ENCODE measurements around the gene DNAH17. TPM values are rescaled to one million over a fixed set of nuclear protein-coding genes. Genes with fewer than 3 reads are reported as not detected.

DNAH17 gene
- total and polyA plus RNA-seq, 8 donors: 0.64 to 7.2 (median 3.6) TPM

DNA sequence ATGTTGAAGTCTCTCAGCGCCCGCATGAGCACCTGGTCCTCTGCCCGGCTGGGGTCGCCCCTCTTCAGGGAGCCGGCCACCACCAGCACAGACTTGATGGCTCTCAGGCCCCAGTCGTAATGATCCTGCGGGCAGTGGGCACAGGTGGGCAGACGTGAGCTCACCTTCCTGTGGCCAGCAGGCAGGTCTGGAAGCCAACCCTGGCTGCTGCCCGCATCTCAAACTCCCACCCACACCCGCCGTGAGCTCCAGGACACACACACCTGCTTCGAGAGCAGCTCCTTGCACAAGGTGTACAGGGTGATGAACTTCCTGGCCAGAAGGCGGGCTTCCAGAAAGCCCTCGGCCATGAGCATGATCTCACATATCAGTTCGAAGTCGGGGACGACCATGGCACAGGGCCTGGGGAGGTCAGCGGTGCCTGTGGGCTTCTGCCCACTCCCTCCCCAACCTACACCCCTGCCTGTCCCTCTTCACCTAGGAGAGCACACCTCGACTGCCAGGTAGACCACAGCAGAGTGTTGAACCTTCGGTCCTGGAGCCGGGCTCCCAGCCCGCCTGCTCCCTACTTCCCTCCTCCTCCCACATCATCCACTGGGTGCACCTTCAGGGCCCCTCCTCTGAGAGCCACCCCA is 82.4 kb downstream of the DNAH17 start:
- ATAC-seq (no peak), DNase-seq (peak in 1 of 4 donors; percentile 49)
- Histone ChIP-seq H3K36me3 (no peaks in the 10 kb centered on the region), H3K9me3 (no peaks in the 10 kb centered on the region), H3K27me3 (no peaks in the 10 kb centered on the region), H3K27ac (no peak overlapping the region), H3K4me3 (no peak overlapping the region), H3K4me1 (peaks cover 0 to 4% of the 10 kb centered on the region in 2 donors)
- intact Hi-C loops (cut with DNase I): loop anchor here in 1 of 2 donors (10.0 kb wide), 1 partner anchor 210 kb away; no protein-coding TSS in a partner anchor
- TF ChIP-seq, protein P1, sequence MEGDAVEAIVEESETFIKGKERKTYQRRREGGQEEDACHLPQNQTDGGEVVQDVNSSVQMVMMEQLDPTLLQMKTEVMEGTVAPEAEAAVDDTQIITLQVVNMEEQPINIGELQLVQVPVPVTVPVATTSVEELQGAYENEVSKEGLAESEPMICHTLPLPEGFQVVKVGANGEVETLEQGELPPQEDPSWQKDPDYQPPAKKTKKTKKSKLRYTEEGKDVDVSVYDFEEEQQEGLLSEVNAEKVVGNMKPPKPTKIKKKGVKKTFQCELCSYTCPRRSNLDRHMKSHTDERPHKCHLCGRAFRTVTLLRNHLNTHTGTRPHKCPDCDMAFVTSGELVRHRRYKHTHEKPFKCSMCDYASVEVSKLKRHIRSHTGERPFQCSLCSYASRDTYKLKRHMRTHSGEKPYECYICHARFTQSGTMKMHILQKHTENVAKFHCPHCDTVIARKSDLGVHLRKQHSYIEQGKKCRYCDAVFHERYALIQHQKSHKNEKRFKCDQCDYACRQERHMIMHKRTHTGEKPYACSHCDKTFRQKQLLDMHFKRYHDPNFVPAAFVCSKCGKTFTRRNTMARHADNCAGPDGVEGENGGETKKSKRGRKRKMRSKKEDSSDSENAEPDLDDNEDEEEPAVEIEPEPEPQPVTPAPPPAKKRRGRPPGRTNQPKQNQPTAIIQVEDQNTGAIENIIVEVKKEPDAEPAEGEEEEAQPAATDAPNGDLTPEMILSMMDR (IDR thresholded peaks at IDR 0.05): no peak

DNA sequence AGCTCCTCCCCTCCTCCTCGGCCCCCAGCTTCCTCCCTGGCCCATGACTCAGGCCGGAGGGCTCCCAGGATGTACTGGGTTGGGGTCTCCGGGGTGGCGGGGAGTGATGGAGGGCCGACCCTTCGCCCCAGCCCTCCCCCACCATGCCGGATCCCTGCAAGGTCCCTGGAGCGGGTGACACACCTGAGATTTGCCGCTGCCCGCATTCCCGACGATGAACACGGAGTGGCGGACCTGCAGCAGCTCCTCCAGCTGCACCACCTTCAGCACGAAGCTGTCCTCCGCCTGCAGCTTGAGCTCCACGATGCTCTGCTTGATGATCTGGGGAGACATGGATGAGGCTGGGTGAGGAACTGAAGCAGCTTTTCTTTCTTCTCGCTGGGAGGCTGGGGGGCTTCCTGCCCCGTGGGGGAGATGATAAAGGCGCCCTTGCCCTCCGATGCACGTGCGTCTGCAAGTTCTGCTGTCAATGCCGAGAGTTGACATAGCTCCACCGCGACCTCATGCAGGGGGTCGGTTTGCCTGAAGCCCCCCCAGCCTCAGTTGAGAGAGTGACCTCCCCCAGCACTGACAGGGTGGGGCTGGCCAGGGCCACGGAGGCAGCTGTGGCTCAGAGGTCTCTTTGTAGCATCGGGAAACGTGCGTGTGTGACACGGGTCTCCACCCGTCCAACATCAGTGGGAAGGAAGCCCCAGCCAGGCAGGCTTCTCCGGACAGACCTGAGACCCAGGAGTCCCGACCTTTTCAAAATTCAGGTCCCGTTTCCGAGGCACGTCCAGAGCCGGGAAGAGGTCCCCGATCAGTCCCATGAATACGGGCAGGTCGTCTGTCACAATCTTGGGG is 83.1 kb downstream of the DNAH17 start:
- H3K4me3 ChIP-seq: no peak overlapping the region
- no peaks in the 10 kb centered on the region for H3K27me3 ChIP-seq
- peaks cover 0 to 4% of the 10 kb centered on the region in 2 donors for H3K4me1 ChIP-seq
- intact Hi-C loops (cut with DNase I): loop anchor here in 1 of 2 donors (10.0 kb wide), 1 partner anchor 211 kb away; no protein-coding TSS in a partner anchor
- H3K36me3 ChIP-seq: no peaks in the 10 kb centered on the region
- no peak overlapping the region for H3K27ac ChIP-seq
- DNase-seq (peak in 1 of 4 donors; percentile 64), ATAC-seq (no peak)
- TF ChIP-seq, protein P1 (IDR thresholded peaks at IDR 0.05): no peak
- H3K9me3 ChIP-seq: no peaks in the 10 kb centered on the region

DNA sequence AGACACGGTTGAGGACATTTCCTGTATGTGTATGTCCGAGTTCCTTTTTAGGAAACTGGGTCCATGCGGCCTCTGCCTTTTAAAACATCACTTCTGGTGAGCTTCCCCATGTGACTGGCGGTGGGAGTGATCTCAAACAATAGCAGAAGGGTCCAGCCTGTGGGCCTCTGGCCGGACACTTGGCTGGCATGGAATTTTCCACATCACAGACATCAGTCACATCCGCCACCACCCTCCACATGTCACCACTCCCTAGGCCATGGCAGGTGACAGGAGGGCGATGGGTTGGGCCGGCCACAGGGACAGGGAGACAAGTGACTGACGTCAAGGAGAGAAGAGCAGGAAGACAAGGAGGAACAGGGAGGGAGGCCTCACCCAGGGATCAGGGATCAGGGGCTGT is 83.7 kb downstream of the DNAH17 start:
- intact Hi-C loops (cut with DNase I): loop anchor here in 1 of 2 donors (10.0 kb wide), 1 partner anchor 211 kb away; no protein-coding TSS in a partner anchor
- no peaks in the 10 kb centered on the region for H3K9me3 ChIP-seq
- H3K4me3 ChIP-seq: no peak overlapping the region
- peak in 1 of 4 donors; percentile 80 for DNase-seq
- no peak for ATAC-seq
- peaks cover 0 to 4% of the 10 kb centered on the region in 2 donors for H3K4me1 ChIP-seq
- no peaks in the 10 kb centered on the region for H3K27me3 ChIP-seq
- TF ChIP-seq, protein P1 (IDR thresholded peaks at IDR 0.05): no peak
- no peak overlapping the region for H3K27ac ChIP-seq
- H3K36me3 ChIP-seq: no peaks in the 10 kb centered on the region

DNA sequence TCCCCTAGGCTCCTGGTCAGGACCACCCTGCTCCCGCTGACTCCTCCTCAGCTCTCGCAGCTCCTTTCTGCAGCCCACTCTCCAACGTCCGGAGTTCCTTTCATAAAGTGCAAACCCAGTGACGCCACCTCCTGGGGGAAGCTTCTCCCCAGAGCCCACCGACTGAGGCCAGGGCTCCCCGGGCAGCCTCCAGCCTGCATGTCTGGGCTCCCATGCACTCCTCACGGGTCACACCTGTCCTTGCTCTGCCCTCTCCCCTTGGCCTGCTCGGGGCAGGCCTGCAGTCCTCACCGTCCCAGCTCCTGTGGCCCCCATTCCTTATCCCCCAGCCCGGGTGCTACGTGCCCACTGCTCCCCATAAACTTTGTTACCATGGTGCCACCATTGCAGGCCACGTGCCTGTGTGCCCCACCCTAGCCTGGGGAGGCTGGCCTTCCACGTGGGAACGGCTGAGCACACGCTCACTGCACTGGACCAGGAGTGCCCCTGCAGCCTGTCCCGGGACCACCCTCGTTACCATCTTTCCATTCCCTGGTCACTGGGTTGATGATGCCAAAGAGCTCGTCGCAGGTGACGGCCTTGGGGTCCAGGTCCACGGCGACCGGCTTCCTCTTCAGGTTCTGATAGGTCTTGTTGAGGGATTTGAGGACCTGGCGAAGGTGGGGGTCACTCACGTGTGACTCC is 84.9 kb downstream of the DNAH17 start:
- H3K4me1 ChIP-seq: peaks cover 0 to 1% of the 10 kb centered on the region in 2 donors
- no peak for ATAC-seq
- TF ChIP-seq, protein P1 (IDR thresholded peaks at IDR 0.05): no peak

More for the DNA sequence above, 84.9 kb downstream of the DNAH17 start:
- peak in 1 of 4 donors; percentile 58 for DNase-seq
- no peak overlapping the region for H3K27ac ChIP-seq
- no peak overlapping the region for H3K4me3 ChIP-seq
- H3K9me3 ChIP-seq: no peaks in the 10 kb centered on the region
- intact Hi-C loops (cut with DNase I): loop anchor here in 1 of 2 donors (10.0 kb wide), 1 partner anchor 213 kb away; no protein-coding TSS in a partner anchor
- H3K36me3 ChIP-seq: no peaks in the 10 kb centered on the region
- no peaks in the 10 kb centered on the region for H3K27me3 ChIP-seq
